Calu3 (cell line): ENCODE measurements around the gene PDZD2. TPM values are rescaled to one million over a fixed set of nuclear protein-coding genes. Genes with fewer than 3 reads are reported as not detected.

Source experiments
- BruUV-seq: library from RNA; stranded (reverse); fragments of 400-500 nt; replicated peaks from 2 replicates; lab custom pipeline; 2021; lab: Mats Ljungman, UMichigan
- CTCF ChIA-PET: fragments of 300-600 bp; sonication (Branson Sonifier 250); formaldehyde crosslinking; loops from one replicate; lab custom pipeline; 2022; ENCODE audit warnings: antibody characterized with exemption; lab: Charles Lee
- DNase-seq: peaks from one replicate; pipeline ENCODE4 v3.0.0; 2022
- H3K27ac Mint-ChIP-seq: one replicate; pipeline ENCODE4 v1.8.0; 2022; ENCODE audit warnings: mixed read lengths; ENCODE audit not compliant: unreplicated experiment
- H3K27me3 Mint-ChIP-seq: one replicate; pipeline ENCODE4 v1.8.0; 2022; ENCODE audit warnings: mixed read lengths; ENCODE audit not compliant: unreplicated experiment
- H3K36me3 Mint-ChIP-seq: one replicate; pipeline ENCODE4 v1.8.0; 2022; ENCODE audit warnings: mild to moderate bottlenecking, moderate library complexity, mixed read lengths; ENCODE audit not compliant: insufficient read depth, unreplicated experiment
- H3K4me1 Mint-ChIP-seq: one replicate; pipeline ENCODE4 v1.8.0; 2022; ENCODE audit warnings: mild to moderate bottlenecking, low read depth, mixed read lengths; ENCODE audit not compliant: unreplicated experiment
- H3K4me3 Mint-ChIP-seq: one replicate; pipeline ENCODE4 v1.8.0; 2022; ENCODE audit warnings: mild to moderate bottlenecking, low read depth, moderate library complexity, mixed read lengths; ENCODE audit not compliant: unreplicated experiment
- H3K9me3 Mint-ChIP-seq: one replicate; pipeline ENCODE4 v1.8.0; 2022; ENCODE audit warnings: low read depth, mixed read lengths; ENCODE audit not compliant: unreplicated experiment
- CTCF ChIP-seq: fragments of 200-600 bp; IDR thresholded peaks from one replicate; pipeline ENCODE4 v1.8.0; 2022; ENCODE audit warnings: antibody characterized with exemption; ENCODE audit not compliant: unreplicated experiment
- intact Hi-C: fragments of 100-400 bp; cut with micrococcal nuclease; formaldehyde crosslinking; loops from one replicate; pipeline ENCODE4 v1.10.0; 2022; ENCODE audit not compliant: unreplicated experiment
- total RNA-seq: library from RNA; stranded (reverse); gene quantifications from 2 replicates; pipeline ENCODE4 v1.2.3, GENCODE V29; 2022

Gene PDZD2
- total RNA-seq, 1 experiment from 2014 or later, result 0.97 TPM

- no peak overlapping the region for H3K4me3 Mint-ChIP-seq
- TF ChIP-seq CTCF, result no peak
- BruUV-seq, result no TSS peak
- H3K27me3 Mint-ChIP-seq, result peaks cover 48% of the 10 kb centered on the region
- intact Hi-C loops, result no loop called here
- no peaks in the 10 kb centered on the region for H3K9me3 Mint-ChIP-seq
- CTCF ChIA-PET, result interaction anchor here (0.6 kb wide), 1 partner anchor 257 kb away, joined by 3 read pairs; no protein-coding TSS in a partner anchor
- no peak overlapping the region for H3K27ac Mint-ChIP-seq
- DNase-seq, result no peak
- H3K36me3 Mint-ChIP-seq, result no peaks in the 10 kb centered on the region
- no peaks in the 10 kb centered on the region for H3K4me1 Mint-ChIP-seq
Observed at GRCh38 chr5:31936683-31937082, 297.8 kb downstream of the PDZD2 start.

GRCh38 chr5:31937226-31937625 is 298.3 kb downstream of the PDZD2 start:
- DNase-seq, result no peak
- no peak overlapping the region for H3K4me3 Mint-ChIP-seq
- H3K9me3 Mint-ChIP-seq, result no peaks in the 10 kb centered on the region
- intact Hi-C loops, result no loop called here
- H3K36me3 Mint-ChIP-seq, result no peaks in the 10 kb centered on the region
- no TSS peak for BruUV-seq
- H3K4me1 Mint-ChIP-seq, result no peaks in the 10 kb centered on the region
- H3K27me3 Mint-ChIP-seq, result peaks cover 53% of the 10 kb centered on the region
- CTCF ChIA-PET, result no interaction called here
- TF ChIP-seq CTCF, result no peak
- no peak overlapping the region for H3K27ac Mint-ChIP-seq

GRCh38 chr5:31937703-31938102 is 298.8 kb downstream of the PDZD2 start:
- Mint-ChIP-seq H3K27ac (no peak overlapping the region), H3K4me1 (no peaks in the 10 kb centered on the region), H3K4me3 (no peak overlapping the region), H3K36me3 (no peaks in the 10 kb centered on the region), H3K9me3 (no peaks in the 10 kb centered on the region), H3K27me3 (peaks cover 58% of the 10 kb centered on the region)
- BruUV-seq, result no TSS peak
- no peak for TF ChIP-seq CTCF
- no peak for DNase-seq
- CTCF ChIA-PET, result no interaction called here
- intact Hi-C loops, result no loop called here

GRCh38 chr5:31939151-31939550 is 300.2 kb downstream of the PDZD2 start:
- no peak for DNase-seq
- no peak overlapping the region for H3K4me3 Mint-ChIP-seq
- no peaks in the 10 kb centered on the region for H3K4me1 Mint-ChIP-seq
- H3K9me3 Mint-ChIP-seq, result no peaks in the 10 kb centered on the region
- peaks cover 66% of the 10 kb centered on the region for H3K27me3 Mint-ChIP-seq
- H3K36me3 Mint-ChIP-seq, result no peaks in the 10 kb centered on the region
- BruUV-seq, result no TSS peak
- H3K27ac Mint-ChIP-seq, result no peak overlapping the region
- CTCF ChIA-PET, result no interaction called here
- intact Hi-C loops, result no loop called here
- TF ChIP-seq CTCF, result no peak
